SH-SY5Y (cell line): ENCODE measurements around the gene GOLGB1.

Experiments used
- GATA2 ChIP-seq: IDR thresholded peaks from 2 replicates; pipeline ENCODE4 v1.6.1; 2011; ENCODE audit warnings: mild to moderate bottlenecking, low read depth, low read length
- GATA3 ChIP-seq: IDR thresholded peaks from 2 replicates; pipeline ENCODE4 v1.6.1; 2011; ENCODE audit warnings: low read depth, mild to moderate bottlenecking, low read length, moderate library complexity

GRCh38 chr3:121649645-121650044, 99.9 kb downstream of the GOLGB1 start:
- TF ChIP-seq GATA2 (no peak), GATA3 (no peak)
